ENCODE data around the gene FLOT1. TPM values are rescaled to one million over a fixed set of nuclear protein-coding genes. Genes with fewer than 3 reads are reported as not detected.

FLOT1 gene
- total RNA-seq (2014; rRNA removed; shearing (Covaris generic); ENCODE audit: low replicate concordance) = 58.2 and 103 TPM in 2 replicates

GRCh38 chr6:30742316-30743098 lies at the start of gene FLOT1:
TSS of gene FLOT1 (minus strand) at chr6:30742687. CDS start at chr6:30742189, 498 bp downstream.
- Histone ChIP-seq H2AFZ (ENCODE audit: low read length) (peak within 1 kb of the TSS; percentile 84), H3K27ac (ENCODE audit: low read length) (peak within 1 kb of the TSS; percentile 40; the same call in 1 of the 2 replicates), H3K79me2 (ENCODE audit: low read length) (peaks cover 16% of the 10 kb centered on the region), H3K9me3 (ENCODE audit: low read length) (no peaks in the 10 kb centered on the region), H4K20me1 (ENCODE audit: insufficient read depth, low read depth, low read length) (no peaks in the 10 kb centered on the region), H3K4me3 (ENCODE audit: low read length) (peak within 1 kb of the TSS; percentile 77), H3K9ac (ENCODE audit: low read length) (peak within 1 kb of the TSS; percentile 83), H3K4me1 (ENCODE audit: low read length) (peaks cover 27% of the 10 kb centered on the region), H3K4me2 (ENCODE audit: low read depth, low read length, poor library complexity, severe bottlenecking) (peak within 1 kb of the TSS; percentile 81), H3K9me2 (replicated peaks; ENCODE audit: insufficient read depth, low read length) (no peaks in the 10 kb centered on the region), H3K36me3 (ENCODE audit: insufficient read depth, low read length) (peaks cover 17% of the 10 kb centered on the region), H3K27me3 (ENCODE audit: low read length) (no peaks in the 10 kb centered on the region)
- peak; percentile 97 for DNase-seq

GRCh38 chr6:30790724-30791383 lies 48.4 kb upstream of the FLOT1 start:
- H4K20me1 ChIP-seq (ENCODE audit: insufficient read depth, low read depth, low read length) = no peaks in the 10 kb centered on the region
- H3K79me2 ChIP-seq (ENCODE audit: low read length) = no peaks in the 10 kb centered on the region
- DNase-seq = no peak
- no peak overlapping the region for H3K27ac ChIP-seq (ENCODE audit: low read length)
- no peaks in the 10 kb centered on the region for H3K36me3 ChIP-seq (ENCODE audit: insufficient read depth, low read length)
- no peaks in the 10 kb centered on the region for H3K9me2 ChIP-seq (replicated peaks; ENCODE audit: insufficient read depth, low read length)
- no peaks in the 10 kb centered on the region for H3K27me3 ChIP-seq (ENCODE audit: low read length)
- H3K9me3 ChIP-seq (ENCODE audit: low read length) = no peaks in the 10 kb centered on the region
- no peak overlapping the region for H2AFZ ChIP-seq (ENCODE audit: low read length)
- no peak overlapping the region for H3K4me2 ChIP-seq (ENCODE audit: low read depth, low read length, poor library complexity, severe bottlenecking)
- no peak overlapping the region for H3K4me3 ChIP-seq (ENCODE audit: low read length)
- H3K9ac ChIP-seq (ENCODE audit: low read length) = no peak overlapping the region
- no peaks in the 10 kb centered on the region for H3K4me1 ChIP-seq (ENCODE audit: low read length)

- H3K4me2 ChIP-seq (ENCODE audit: low read depth, low read length, poor library complexity, severe bottlenecking) = no peak overlapping the region
These were observed 47.1 kb upstream of the FLOT1 start for GRCh38 chr6:30789606-30790005.

GRCh38 chr6:30787954-30788353 lies 45.5 kb upstream of the FLOT1 start:
- H3K27me3 ChIP-seq (ENCODE audit: low read length) = no peaks in the 10 kb centered on the region
- H3K9ac ChIP-seq (ENCODE audit: low read length) = no peak overlapping the region
- no peak overlapping the region for H3K4me2 ChIP-seq (ENCODE audit: low read depth, low read length, poor library complexity, severe bottlenecking)
- no peaks in the 10 kb centered on the region for H4K20me1 ChIP-seq (ENCODE audit: insufficient read depth, low read depth, low read length)
- H2AFZ ChIP-seq (ENCODE audit: low read length) = no peak overlapping the region
- no peak overlapping the region for H3K27ac ChIP-seq (ENCODE audit: low read length)
- H3K36me3 ChIP-seq (ENCODE audit: insufficient read depth, low read length) = no peaks in the 10 kb centered on the region
- no peaks in the 10 kb centered on the region for H3K79me2 ChIP-seq (ENCODE audit: low read length)
- no peak overlapping the region for H3K4me3 ChIP-seq (ENCODE audit: low read length)
- H3K9me2 ChIP-seq (replicated peaks; ENCODE audit: insufficient read depth, low read length) = no peaks in the 10 kb centered on the region
- no peaks in the 10 kb centered on the region for H3K4me1 ChIP-seq (ENCODE audit: low read length)
- H3K9me3 ChIP-seq (ENCODE audit: low read length) = no peaks in the 10 kb centered on the region
- DNase-seq = no peak

More at GRCh38 chr6:30789606-30790005, 47.1 kb upstream of the FLOT1 start:
- no peak overlapping the region for H3K27ac ChIP-seq (ENCODE audit: low read length)
- no peak overlapping the region for H2AFZ ChIP-seq (ENCODE audit: low read length)
- no peak overlapping the region for H3K4me3 ChIP-seq (ENCODE audit: low read length)
- no peaks in the 10 kb centered on the region for H3K9me3 ChIP-seq (ENCODE audit: low read length)
- DNase-seq = no peak
- no peaks in the 10 kb centered on the region for H3K36me3 ChIP-seq (ENCODE audit: insufficient read depth, low read length)
- H3K9me2 ChIP-seq (replicated peaks; ENCODE audit: insufficient read depth, low read length) = no peaks in the 10 kb centered on the region
- no peaks in the 10 kb centered on the region for H3K27me3 ChIP-seq (ENCODE audit: low read length)
- H3K4me1 ChIP-seq (ENCODE audit: low read length) = no peaks in the 10 kb centered on the region
- H4K20me1 ChIP-seq (ENCODE audit: insufficient read depth, low read depth, low read length) = no peaks in the 10 kb centered on the region
- H3K9ac ChIP-seq (ENCODE audit: low read length) = no peak overlapping the region
- no peaks in the 10 kb centered on the region for H3K79me2 ChIP-seq (ENCODE audit: low read length)

GRCh38 chr6:30782425-30783014 lies 40.0 kb upstream of the FLOT1 start:
- no peaks in the 10 kb centered on the region for H3K27me3 ChIP-seq (ENCODE audit: low read length)
- H3K4me1 ChIP-seq (ENCODE audit: low read length) = no peaks in the 10 kb centered on the region
- H3K36me3 ChIP-seq (ENCODE audit: insufficient read depth, low read length) = no peaks in the 10 kb centered on the region
- DNase-seq = no peak
- no peaks in the 10 kb centered on the region for H3K9me3 ChIP-seq (ENCODE audit: low read length)
- H3K4me3 ChIP-seq (ENCODE audit: low read length) = no peak overlapping the region
- H3K9me2 ChIP-seq (replicated peaks; ENCODE audit: insufficient read depth, low read length) = no peaks in the 10 kb centered on the region
- no peak overlapping the region for H2AFZ ChIP-seq (ENCODE audit: low read length)
- H3K27ac ChIP-seq (ENCODE audit: low read length) = no peak overlapping the region
- no peak overlapping the region for H3K4me2 ChIP-seq (ENCODE audit: low read depth, low read length, poor library complexity, severe bottlenecking)
- H4K20me1 ChIP-seq (ENCODE audit: insufficient read depth, low read depth, low read length) = no peaks in the 10 kb centered on the region
- H3K79me2 ChIP-seq (ENCODE audit: low read length) = no peaks in the 10 kb centered on the region
- no peak overlapping the region for H3K9ac ChIP-seq (ENCODE audit: low read length)

GRCh38 chr6:30781743-30782424 lies 39.4 kb upstream of the FLOT1 start:
- Histone ChIP-seq H4K20me1 (ENCODE audit: insufficient read depth, low read depth, low read length) (no peaks in the 10 kb centered on the region), H3K36me3 (ENCODE audit: insufficient read depth, low read length) (no peaks in the 10 kb centered on the region), H3K9me2 (replicated peaks; ENCODE audit: insufficient read depth, low read length) (no peaks in the 10 kb centered on the region), H3K27me3 (ENCODE audit: low read length) (no peaks in the 10 kb centered on the region), H2AFZ (ENCODE audit: low read length) (no peak overlapping the region), H3K4me3 (ENCODE audit: low read length) (no peak overlapping the region), H3K4me1 (ENCODE audit: low read length) (no peaks in the 10 kb centered on the region), H3K9me3 (ENCODE audit: low read length) (no peaks in the 10 kb centered on the region), H3K79me2 (ENCODE audit: low read length) (no peaks in the 10 kb centered on the region), H3K27ac (ENCODE audit: low read length) (no peak overlapping the region), H3K4me2 (ENCODE audit: low read depth, low read length, poor library complexity, severe bottlenecking) (no peak overlapping the region), H3K9ac (ENCODE audit: low read length) (no peak overlapping the region)
- DNase-seq = no peak

- Histone ChIP-seq H2AFZ (ENCODE audit: low read length) (no peak overlapping the region), H3K27me3 (ENCODE audit: low read length) (no peaks in the 10 kb centered on the region), H3K9me3 (ENCODE audit: low read length) (no peaks in the 10 kb centered on the region), H3K36me3 (ENCODE audit: insufficient read depth, low read length) (no peaks in the 10 kb centered on the region), H3K79me2 (ENCODE audit: low read length) (no peaks in the 10 kb centered on the region), H3K4me1 (ENCODE audit: low read length) (no peaks in the 10 kb centered on the region), H3K4me3 (ENCODE audit: low read length) (no peak overlapping the region), H3K9me2 (replicated peaks; ENCODE audit: insufficient read depth, low read length) (no peaks in the 10 kb centered on the region), H3K27ac (ENCODE audit: low read length) (no peak overlapping the region), H3K9ac (ENCODE audit: low read length) (no peak overlapping the region), H3K4me2 (ENCODE audit: low read depth, low read length, poor library complexity, severe bottlenecking) (no peak overlapping the region), H4K20me1 (ENCODE audit: insufficient read depth, low read depth, low read length) (no peaks in the 10 kb centered on the region)
- DNase-seq = no peak
These were observed 38.9 kb upstream of the FLOT1 start for GRCh38 chr6:30781395-30781742.

GRCh38 chr6:30780642-30780920 lies 38.1 kb upstream of the FLOT1 start:
- no peak overlapping the region for H2AFZ ChIP-seq (ENCODE audit: low read length)
- no peak for DNase-seq
- no peak overlapping the region for H3K4me2 ChIP-seq (ENCODE audit: low read depth, low read length, poor library complexity, severe bottlenecking)
- no peaks in the 10 kb centered on the region for H3K9me2 ChIP-seq (replicated peaks; ENCODE audit: insufficient read depth, low read length)
- no peaks in the 10 kb centered on the region for H3K27me3 ChIP-seq (ENCODE audit: low read length)
- H3K36me3 ChIP-seq (ENCODE audit: insufficient read depth, low read length) = no peaks in the 10 kb centered on the region
- H3K27ac ChIP-seq (ENCODE audit: low read length) = no peak overlapping the region
- H3K4me1 ChIP-seq (ENCODE audit: low read length) = no peaks in the 10 kb centered on the region
- H3K4me3 ChIP-seq (ENCODE audit: low read length) = no peak overlapping the region
- no peaks in the 10 kb centered on the region for H3K79me2 ChIP-seq (ENCODE audit: low read length)
- no peak overlapping the region for H3K9ac ChIP-seq (ENCODE audit: low read length)
- no peaks in the 10 kb centered on the region for H4K20me1 ChIP-seq (ENCODE audit: insufficient read depth, low read depth, low read length)
- H3K9me3 ChIP-seq (ENCODE audit: low read length) = no peaks in the 10 kb centered on the region

Data from Karpas-422 (cell line).